Lower leg skin (tissue), 4 donors: ENCODE results near the gene MTRF1L. TPM values are rescaled to one million over a fixed set of nuclear protein-coding genes. Genes with fewer than 3 reads are reported as not detected.

ENCODE experiments used
- DNase-seq, 2 donors: peaks; one replicate each; pipeline ENCODE4 v3.0.0-alpha.2; 2019; ENCODE audit warnings: low spot score in 2 of 2
- H3K4me3 ChIP-seq: fragments of 200-600 bp; sonication (generic); 2 replicates; pipeline ENCODE4 v1.5.1; 2017; ENCODE audit warnings: mild to moderate bottlenecking, low read depth; ENCODE audit not compliant: poor library complexity, severe bottlenecking
- CTCF ChIP-seq, 3 donors: fragments of 450-650 bp; IDR thresholded peaks; one replicate each; pipeline ENCODE4 v1.5.1; 2016; ENCODE audit warnings: antibody characterized with exemption in 3 of 3, mild to moderate bottlenecking in 3 of 3, moderate library complexity in 2 of 3
- POLR2A ChIP-seq, 2 donors: fragments of 450-650 bp; IDR thresholded peaks; one replicate each; pipeline ENCODE4 v1.6.1; 2016 to 2017; ENCODE audit warnings: antibody characterized with exemption in 2 of 2, mild to moderate bottlenecking in 1 of 2, moderate library complexity in 1 of 2
- WGBS, 2 donors: methylation state at CpG; one replicate each; pipeline ENCODE4 v1.1.5; 2018; 5-methylcytosine and 5-hydroxymethylcytosine counted together
- intact Hi-C: fragments of 100-400 bp; cut with DNase I; formaldehyde crosslinking; loops from one replicate; pipeline ENCODE4 v1.15.0; 2023; ENCODE audit warnings: low total_unique reads
- total RNA-seq, 4 donors: library from RNA; depleted of rRNA; stranded (reverse); fragments of >200 nt; gene quantifications; one replicate each; pipeline ENCODE4 v1.1.0, GENCODE V29; 2016

The MTRF1L gene
- total RNA-seq, 4 donors from 2014 or later = 15.9 to 19.7 (median 17.6) TPM

DNA sequence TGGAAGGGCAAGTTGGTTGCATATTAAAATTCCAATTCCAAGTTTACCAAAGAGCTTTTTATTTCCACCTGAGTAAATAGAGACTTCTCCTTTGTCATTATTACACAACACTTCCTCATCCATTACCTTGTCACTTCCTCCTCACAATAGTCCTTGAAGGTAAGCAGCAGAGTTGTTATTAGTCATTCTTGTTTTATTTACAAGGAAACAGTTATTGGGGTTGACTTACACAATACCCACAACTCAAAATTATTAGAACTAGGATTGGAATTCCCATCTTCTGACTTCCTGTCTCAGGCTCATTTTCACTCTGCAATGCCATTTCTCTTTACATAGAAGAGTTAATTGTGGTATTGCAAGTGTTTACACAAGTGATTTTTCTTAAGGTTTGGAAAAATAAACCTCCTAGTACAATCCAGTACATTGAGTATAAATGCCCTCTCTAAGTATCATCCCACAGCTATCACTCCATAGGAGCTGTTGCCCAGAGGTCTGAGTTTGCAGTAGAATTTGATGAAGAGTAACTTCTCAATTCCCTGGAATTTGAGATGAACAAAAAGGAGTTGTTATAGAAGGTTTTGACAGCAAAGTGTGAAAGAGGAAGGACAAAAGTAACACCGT is 28.9 kb upstream of the MTRF1L start:
- no peak for DNase-seq
- TF ChIP-seq POLR2A (IDR thresholded peaks at IDR 0.05) (no peak), CTCF (IDR thresholded peaks at IDR 0.05) (no peak)
- no peak overlapping the region for H3K4me3 ChIP-seq
- intact Hi-C loops = no loop called here
- 36 to 56% methylated on average over 1 of the region's 1 CpG for WGBS, 2 donors

GRCh38 chr6:153028963-153029362 is 26.5 kb upstream of the MTRF1L start:
- WGBS, 2 donors = 88 to 89% methylated on average over 4 of the region's 4 CpGs
- intact Hi-C loops = loop anchor here (10.0 kb wide), 1 partner anchor 164 kb away; no protein-coding TSS in a partner anchor

GRCh38 chr6:153028286-153028685 is 25.8 kb upstream of the MTRF1L start:
- DNase-seq = no peak
- intact Hi-C loops = loop anchor here (10.0 kb wide), 1 partner anchor 163 kb away; no protein-coding TSS in a partner anchor
- H3K4me3 ChIP-seq = no peak overlapping the region
- WGBS, 2 donors = 87% methylated on average over 2 of the region's 2 CpGs
- TF ChIP-seq POLR2A (IDR thresholded peaks at IDR 0.05) (no peak), CTCF (IDR thresholded peaks at IDR 0.05) (no peak)

More at GRCh38 chr6:153028963-153029362, 26.5 kb upstream of the MTRF1L start:
- no peak for DNase-seq
- TF ChIP-seq POLR2A (IDR thresholded peaks at IDR 0.05) (no peak), CTCF (IDR thresholded peaks at IDR 0.05) (no peak)
- H3K4me3 ChIP-seq = no peak overlapping the region

DNA sequence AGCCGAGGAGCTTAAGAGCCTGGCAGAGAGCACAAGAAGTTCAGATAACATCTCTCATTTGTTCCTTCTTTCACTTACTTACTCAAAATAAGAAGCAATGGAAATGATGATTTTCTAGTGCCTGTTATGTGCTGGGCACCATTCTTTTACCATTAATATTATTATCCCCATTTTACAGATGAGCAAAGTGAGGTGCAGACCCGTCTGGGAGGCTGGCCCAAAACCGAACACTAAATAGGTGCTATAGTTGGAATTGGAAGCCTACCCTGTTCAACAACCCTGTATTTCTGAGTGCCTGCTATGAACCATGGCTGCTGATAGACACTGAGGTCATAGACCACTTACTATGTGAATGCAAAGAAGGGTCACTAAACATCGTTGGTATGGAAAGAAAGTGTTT is 25.0 kb upstream of the MTRF1L start:
- no peak overlapping the region for H3K4me3 ChIP-seq
- intact Hi-C loops = loop anchor here (10.0 kb wide), 1 partner anchor 163 kb away; no protein-coding TSS in a partner anchor
- no peak for DNase-seq
- 76 to 89% methylated on average over 4 of the region's 4 CpGs for WGBS, 2 donors
- TF ChIP-seq CTCF (IDR thresholded peaks at IDR 0.05) = no peak
- no peak for TF ChIP-seq POLR2A (IDR thresholded peaks at IDR 0.05)

DNA sequence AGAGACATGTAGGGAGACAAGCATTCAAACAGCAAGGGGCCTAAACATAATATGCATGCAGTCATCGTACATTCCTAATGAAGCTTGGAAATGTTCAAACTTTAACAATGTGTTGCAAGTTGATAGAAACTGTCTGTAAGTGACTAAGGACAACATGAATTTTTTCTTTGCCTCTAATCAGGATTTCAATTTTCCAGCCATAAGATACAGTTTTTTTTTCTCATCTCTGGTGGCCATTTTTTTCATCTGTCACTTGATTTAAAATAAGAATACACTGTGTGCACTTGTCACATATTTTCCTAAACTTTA is 22.2 kb upstream of the MTRF1L start:
- intact Hi-C loops = loop anchor here (5.0 to 10.0 kb wide), 2 partner anchors 67 to 160 kb away; no protein-coding TSS in a partner anchor
- TF ChIP-seq POLR2A (IDR thresholded peaks at IDR 0.05) (no peak), CTCF (IDR thresholded peaks at IDR 0.05) (no peak)
- DNase-seq = no peak

More for the DNA sequence above, 22.2 kb upstream of the MTRF1L start:
- 7 to 12% methylated on average over 1 of the region's 1 CpG for WGBS, 2 donors
- H3K4me3 ChIP-seq = no peak overlapping the region
